ENCODE measurements around the gene KCNH5. TPM values are rescaled to one million over a fixed set of nuclear protein-coding genes. Genes with fewer than 3 reads are reported as not detected.

Gene KCNH5
- total RNA-seq, 1 donor from 2014 or later = not detected

DNA sequence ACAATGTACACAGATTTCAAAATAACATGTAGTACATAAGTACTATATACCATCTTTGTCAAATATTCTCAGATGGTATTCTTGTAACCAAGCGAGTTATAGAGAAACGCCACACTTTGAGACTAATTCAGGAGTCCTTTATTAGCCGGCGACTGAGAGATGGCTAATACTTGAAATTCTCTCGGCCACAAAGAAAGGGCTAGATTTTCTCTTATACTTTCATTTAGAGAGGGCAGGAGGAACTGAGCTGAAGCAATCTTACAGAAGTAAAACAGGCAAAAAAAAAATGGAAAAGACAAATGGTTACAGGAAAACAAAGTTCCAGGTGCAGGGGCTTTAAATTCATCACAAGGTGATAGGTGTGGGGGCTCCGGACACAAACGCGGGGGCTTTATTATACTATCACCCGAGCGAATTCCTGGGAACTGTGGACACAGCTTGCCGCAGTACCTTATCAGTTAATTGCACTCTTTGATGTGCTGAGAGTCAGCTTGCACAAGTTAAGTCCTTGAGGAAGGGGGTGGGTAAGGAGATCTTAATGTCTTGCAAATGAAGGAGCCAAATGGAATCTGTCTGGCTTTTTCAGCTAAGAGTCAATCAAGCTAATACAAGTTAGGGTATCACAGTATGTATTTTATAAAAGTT is 382.3 kb downstream of the KCNH5 start:
- Mint-ChIP-seq H3K27ac (no peak overlapping the region), H3K36me3 (ENCODE audit: low read depth) (no peaks in the 10 kb centered on the region), H3K9me3 (peaks cover 7% of the 10 kb centered on the region), H3K4me1 (no peaks in the 10 kb centered on the region), H3K4me3 (no peak overlapping the region), H3K27me3 (no peaks in the 10 kb centered on the region)
- no peak for ATAC-seq (ENCODE audit: low read depth)
- POLR2A ChIA-PET = no interaction called here
- TF ChIP-seq, protein P1, sequence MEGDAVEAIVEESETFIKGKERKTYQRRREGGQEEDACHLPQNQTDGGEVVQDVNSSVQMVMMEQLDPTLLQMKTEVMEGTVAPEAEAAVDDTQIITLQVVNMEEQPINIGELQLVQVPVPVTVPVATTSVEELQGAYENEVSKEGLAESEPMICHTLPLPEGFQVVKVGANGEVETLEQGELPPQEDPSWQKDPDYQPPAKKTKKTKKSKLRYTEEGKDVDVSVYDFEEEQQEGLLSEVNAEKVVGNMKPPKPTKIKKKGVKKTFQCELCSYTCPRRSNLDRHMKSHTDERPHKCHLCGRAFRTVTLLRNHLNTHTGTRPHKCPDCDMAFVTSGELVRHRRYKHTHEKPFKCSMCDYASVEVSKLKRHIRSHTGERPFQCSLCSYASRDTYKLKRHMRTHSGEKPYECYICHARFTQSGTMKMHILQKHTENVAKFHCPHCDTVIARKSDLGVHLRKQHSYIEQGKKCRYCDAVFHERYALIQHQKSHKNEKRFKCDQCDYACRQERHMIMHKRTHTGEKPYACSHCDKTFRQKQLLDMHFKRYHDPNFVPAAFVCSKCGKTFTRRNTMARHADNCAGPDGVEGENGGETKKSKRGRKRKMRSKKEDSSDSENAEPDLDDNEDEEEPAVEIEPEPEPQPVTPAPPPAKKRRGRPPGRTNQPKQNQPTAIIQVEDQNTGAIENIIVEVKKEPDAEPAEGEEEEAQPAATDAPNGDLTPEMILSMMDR (IDR thresholded peaks at IDR 0.05) = no peak
- CTCF ChIA-PET = no interaction called here
- DNase-seq = no peak
- intact Hi-C loops (cut with micrococcal nuclease) = no loop called here

DNA sequence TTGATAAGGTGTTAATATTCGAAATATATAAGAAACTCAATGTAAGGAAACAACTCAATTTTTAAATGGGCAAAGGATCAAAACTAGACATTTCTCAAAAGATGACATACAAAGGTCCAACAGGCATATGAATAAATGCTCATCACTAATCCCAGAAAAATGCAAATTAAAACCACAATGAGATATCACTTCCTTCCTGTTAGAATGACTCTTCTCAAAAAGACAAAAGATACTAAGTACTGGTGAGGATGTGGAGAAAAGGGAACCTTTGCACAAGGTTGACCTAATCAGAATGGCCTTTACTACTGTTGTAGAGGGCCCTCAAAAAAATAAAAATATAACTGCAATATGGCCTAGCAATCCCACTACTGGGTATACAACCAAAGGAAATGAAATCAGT is 383.4 kb downstream of the KCNH5 start:
- peaks cover 7% of the 10 kb centered on the region for H3K9me3 Mint-ChIP-seq
- H3K4me3 Mint-ChIP-seq = no peak overlapping the region
- ATAC-seq (ENCODE audit: low read depth) (no peak), DNase-seq (no peak)
- no peaks in the 10 kb centered on the region for H3K36me3 Mint-ChIP-seq (ENCODE audit: low read depth)
- H3K27me3 Mint-ChIP-seq = no peaks in the 10 kb centered on the region
- CTCF ChIA-PET = no interaction called here
- POLR2A ChIA-PET = no interaction called here
- no peak overlapping the region for H3K27ac Mint-ChIP-seq
- TF ChIP-seq, protein P1 (IDR thresholded peaks at IDR 0.05) = no peak
- H3K4me1 Mint-ChIP-seq = no peaks in the 10 kb centered on the region
- intact Hi-C loops (cut with micrococcal nuclease) = no loop called here

DNA sequence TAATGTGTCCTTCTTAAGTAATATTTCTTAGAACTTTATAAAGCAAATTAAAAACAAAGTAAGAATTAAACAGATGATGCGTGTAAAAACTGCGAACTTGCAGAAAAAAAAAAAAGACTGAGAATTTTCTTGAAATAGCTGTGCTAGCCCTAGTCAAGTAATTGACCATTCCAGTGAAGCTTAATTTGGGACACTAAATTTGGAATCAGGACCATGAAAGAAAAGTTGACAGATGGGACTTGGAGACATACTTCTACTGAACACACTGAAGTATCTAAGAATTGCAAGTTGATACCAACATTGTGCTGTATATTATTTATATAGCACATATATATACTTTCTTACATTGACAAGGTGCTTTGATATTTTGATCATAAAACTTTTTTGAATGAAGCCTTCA is 386.6 kb downstream of the KCNH5 start:
- intact Hi-C loops (cut with micrococcal nuclease) = no loop called here
- H3K27ac Mint-ChIP-seq = no peak overlapping the region
- no peaks in the 10 kb centered on the region for H3K36me3 Mint-ChIP-seq (ENCODE audit: low read depth)
- ChIA-PET POLR2A (no interaction called here), CTCF (no interaction called here)
- no peak for DNase-seq
- ATAC-seq (ENCODE audit: low read depth) = no peak
- no peak overlapping the region for H3K4me3 Mint-ChIP-seq
- no peaks in the 10 kb centered on the region for H3K4me1 Mint-ChIP-seq
- TF ChIP-seq, protein P1 (IDR thresholded peaks at IDR 0.05) = no peak
- H3K27me3 Mint-ChIP-seq = no peaks in the 10 kb centered on the region
- H3K9me3 Mint-ChIP-seq = peaks cover 7% of the 10 kb centered on the region

DNA sequence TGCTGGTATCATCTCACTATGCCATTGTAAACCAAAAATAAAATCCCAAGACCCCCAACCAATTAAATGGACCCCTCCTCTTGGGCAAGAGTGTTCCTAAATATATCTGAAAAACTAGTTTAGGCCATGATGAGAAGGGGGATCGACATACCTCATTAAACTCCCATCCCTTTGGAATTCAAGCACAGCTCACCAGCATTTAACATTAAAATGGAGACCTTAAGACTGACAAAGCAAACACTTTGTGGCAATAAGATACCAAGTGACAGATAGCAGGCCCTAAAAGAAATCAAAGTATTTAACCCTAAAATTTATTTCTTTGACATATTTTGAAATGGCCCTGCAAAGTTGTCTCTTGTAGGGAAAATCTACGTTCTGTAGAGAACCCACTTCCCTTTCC is 387.9 kb downstream of the KCNH5 start:
- DNase-seq (no peak), ATAC-seq (ENCODE audit: low read depth) (no peak)
- POLR2A ChIA-PET = no interaction called here
- Mint-ChIP-seq H3K27ac (no peak overlapping the region), H3K4me3 (no peak overlapping the region), H3K27me3 (no peaks in the 10 kb centered on the region), H3K36me3 (ENCODE audit: low read depth) (no peaks in the 10 kb centered on the region), H3K9me3 (peaks cover 5% of the 10 kb centered on the region), H3K4me1 (no peaks in the 10 kb centered on the region)
- intact Hi-C loops (cut with micrococcal nuclease) = no loop called here
- TF ChIP-seq, protein P1 (IDR thresholded peaks at IDR 0.05) = no peak
- CTCF ChIA-PET = no interaction called here

DNA sequence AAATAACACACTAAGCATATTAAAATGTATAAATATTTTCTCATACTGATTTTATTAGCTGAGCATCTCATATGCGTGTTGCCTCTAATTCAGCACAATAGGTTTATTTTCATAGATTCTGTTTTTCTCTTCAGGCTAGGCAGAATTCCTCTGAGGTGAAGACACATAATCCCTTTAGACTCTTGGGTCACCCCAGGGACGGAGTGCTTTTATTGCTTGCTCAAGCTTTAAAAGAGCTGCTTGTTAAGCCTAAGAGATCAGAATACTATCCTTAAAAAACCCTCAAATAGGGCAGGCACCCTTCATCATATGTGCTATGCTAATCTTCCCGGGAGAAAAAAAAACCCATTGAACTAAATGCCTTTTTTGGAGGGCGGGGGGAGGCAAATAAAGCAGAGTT is 390.1 kb downstream of the KCNH5 start:
- ATAC-seq (ENCODE audit: low read depth) (no peak), DNase-seq (no peak)
- intact Hi-C loops (cut with micrococcal nuclease) = no loop called here
- H3K36me3 Mint-ChIP-seq (ENCODE audit: low read depth) = no peaks in the 10 kb centered on the region
- H3K27ac Mint-ChIP-seq = no peak overlapping the region
- ChIA-PET CTCF (no interaction called here), POLR2A (no interaction called here)
- no peaks in the 10 kb centered on the region for H3K9me3 Mint-ChIP-seq
- TF ChIP-seq, protein P1 (IDR thresholded peaks at IDR 0.05) = no peak
- H3K4me3 Mint-ChIP-seq = no peak overlapping the region
- H3K4me1 Mint-ChIP-seq = no peaks in the 10 kb centered on the region
- H3K27me3 Mint-ChIP-seq = no peaks in the 10 kb centered on the region
